ENCODE results near the gene TEX54.

Gene TEX54

GRCh38 chr11:62852523-62853188, 20.0 kb upstream of the TEX54 start:
- H3K27me3 ChIP-seq = no peaks in the 10 kb centered on the region
- DNase-seq = no peak
- H3K36me3 ChIP-seq = peaks cover 40% of the 10 kb centered on the region
- no peaks in the 10 kb centered on the region for H3K4me1 ChIP-seq
- no peaks in the 10 kb centered on the region for H3K9me3 ChIP-seq
- TF ChIP-seq CTCF (IDR thresholded peaks at IDR 0.05; ENCODE audit: low read depth, low read length) = no peak
- H3K4me3 ChIP-seq (ENCODE audit: low read depth, low read length) = peak overlapping the region; percentile 98

- Histone ChIP-seq H3K9me3 (no peaks in the 10 kb centered on the region), H3K4me1 (no peaks in the 10 kb centered on the region), H3K4me3 (ENCODE audit: low read depth, low read length) (no peak overlapping the region; the same call in 1 of the 2 replicates), H3K27me3 (no peaks in the 10 kb centered on the region), H3K36me3 (peaks cover 40% of the 10 kb centered on the region)
- TF ChIP-seq CTCF (IDR thresholded peaks at IDR 0.05; ENCODE audit: low read depth, low read length) = no peak
- no peak for DNase-seq
These were observed 19.3 kb upstream of the TEX54 start for GRCh38 chr11:62851807-62852522.

- no peak overlapping the region for H3K4me3 ChIP-seq (ENCODE audit: low read depth, low read length)
- H3K36me3 ChIP-seq = peaks cover 40% of the 10 kb centered on the region
- no peaks in the 10 kb centered on the region for H3K27me3 ChIP-seq
- TF ChIP-seq CTCF (IDR thresholded peaks at IDR 0.05; ENCODE audit: low read depth, low read length) = no peak
- no peaks in the 10 kb centered on the region for H3K4me1 ChIP-seq
- peak; percentile 27 for DNase-seq
- no peaks in the 10 kb centered on the region for H3K9me3 ChIP-seq
These were observed 18.5 kb upstream of the TEX54 start for GRCh38 chr11:62850911-62851806.

GRCh38 chr11:62847767-62848314, 15.2 kb upstream of the TEX54 start:
- DNase-seq = no peak
- Histone ChIP-seq H3K4me3 (ENCODE audit: low read depth, low read length) (no peak overlapping the region), H3K27me3 (no peaks in the 10 kb centered on the region), H3K36me3 (peaks cover 12% of the 10 kb centered on the region), H3K9me3 (no peaks in the 10 kb centered on the region), H3K4me1 (no peaks in the 10 kb centered on the region)
- no peak for TF ChIP-seq CTCF (IDR thresholded peaks at IDR 0.05; ENCODE audit: low read depth, low read length)

- Histone ChIP-seq H3K27me3 (no peaks in the 10 kb centered on the region), H3K9me3 (no peaks in the 10 kb centered on the region), H3K4me3 (ENCODE audit: low read depth, low read length) (no peak overlapping the region), H3K36me3 (no peaks in the 10 kb centered on the region), H3K4me1 (no peaks in the 10 kb centered on the region)
- TF ChIP-seq CTCF (IDR thresholded peaks at IDR 0.05; ENCODE audit: low read depth, low read length) = no peak
- no peak for DNase-seq
These were observed 13.5 kb upstream of the TEX54 start for GRCh38 chr11:62846177-62846576.
